ENCODE data around the gene FMN1.
"Not testable (repeated sequence)": the region's sequence is repeated elsewhere in the genome, so short reads cannot be mapped to it uniquely, and the experiment has no call there.

Gene FMN1

DNA sequence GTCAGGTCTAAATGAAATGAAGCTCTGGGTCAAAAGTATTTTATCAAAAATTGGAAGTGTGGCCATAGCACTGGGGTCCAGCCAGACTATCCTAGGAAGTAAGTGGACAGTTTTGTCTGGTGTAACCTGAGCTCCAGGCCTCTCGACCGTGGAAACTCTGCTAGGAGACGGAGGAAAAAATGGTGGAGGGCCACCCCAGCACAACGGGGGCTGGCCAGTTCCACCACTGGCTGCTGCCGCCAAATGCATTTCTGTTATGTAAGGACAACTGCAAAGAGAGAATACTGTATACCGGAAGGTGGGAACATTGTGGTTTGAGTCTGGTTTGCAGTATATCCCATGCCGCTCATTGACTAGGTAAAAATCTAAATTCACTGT, 241.0 kb downstream of the FMN1 start:
- DNase-seq: no peak

GRCh38 chr15:32952901-32953532, 241.5 kb downstream of the FMN1 start:
- DNase-seq: no peak

DNA sequence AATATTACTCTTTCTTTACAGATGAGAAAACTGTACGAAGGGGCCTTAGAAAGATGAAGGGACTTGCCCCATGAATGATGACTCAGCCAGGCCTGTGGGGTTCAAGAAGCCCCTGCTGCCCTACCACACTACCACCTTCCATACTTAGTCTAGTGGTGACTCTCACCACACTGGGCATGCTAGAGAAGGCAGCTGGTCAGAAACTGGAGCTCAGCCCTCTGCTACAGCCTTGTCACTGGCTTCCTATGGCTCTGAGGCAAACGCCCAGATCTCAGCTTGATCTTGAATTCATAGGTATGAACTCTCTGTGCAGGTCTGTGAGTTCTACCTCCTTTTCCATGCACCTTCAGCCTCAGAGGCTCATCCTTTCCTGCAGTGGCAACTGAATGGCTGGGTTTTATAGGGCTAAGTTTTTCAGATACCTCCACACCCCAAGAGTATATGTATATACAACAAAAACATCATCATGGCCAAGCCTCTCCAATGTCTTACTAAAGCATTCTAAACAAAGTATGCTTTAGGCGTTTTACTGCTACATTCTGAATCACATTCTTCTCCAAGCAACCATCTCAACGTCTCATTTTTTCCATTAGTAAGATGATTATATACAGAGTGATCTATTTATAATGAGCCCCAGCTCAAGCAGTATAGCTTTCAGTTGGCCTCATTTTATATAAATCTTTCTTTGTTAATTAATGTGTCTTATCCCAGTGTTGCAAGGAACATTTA, 242.6 kb downstream of the FMN1 start:
- DNase-seq: no peak

DNA sequence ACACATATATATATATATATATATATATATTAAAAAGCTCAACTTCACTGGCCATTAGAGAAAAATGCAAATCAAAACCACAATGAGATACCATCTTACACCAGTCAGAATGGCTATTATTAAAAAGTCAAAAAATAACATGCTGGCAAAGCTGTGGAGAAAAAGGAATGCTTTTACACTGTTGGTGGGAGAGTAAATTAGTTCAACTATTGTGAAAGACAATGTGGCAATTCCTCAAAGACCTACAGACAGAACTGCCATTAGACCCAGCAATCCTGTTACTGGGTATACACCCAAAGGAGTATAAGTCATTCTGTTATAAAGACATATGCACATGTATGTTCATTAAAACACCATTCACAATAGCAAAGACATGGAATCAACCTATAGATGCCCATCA, 244.5 kb downstream of the FMN1 start:
- not testable (repeated sequence) for DNase-seq

GRCh38 chr15:32946210-32946609, 248.3 kb downstream of the FMN1 start:
- no peak for DNase-seq

DNA sequence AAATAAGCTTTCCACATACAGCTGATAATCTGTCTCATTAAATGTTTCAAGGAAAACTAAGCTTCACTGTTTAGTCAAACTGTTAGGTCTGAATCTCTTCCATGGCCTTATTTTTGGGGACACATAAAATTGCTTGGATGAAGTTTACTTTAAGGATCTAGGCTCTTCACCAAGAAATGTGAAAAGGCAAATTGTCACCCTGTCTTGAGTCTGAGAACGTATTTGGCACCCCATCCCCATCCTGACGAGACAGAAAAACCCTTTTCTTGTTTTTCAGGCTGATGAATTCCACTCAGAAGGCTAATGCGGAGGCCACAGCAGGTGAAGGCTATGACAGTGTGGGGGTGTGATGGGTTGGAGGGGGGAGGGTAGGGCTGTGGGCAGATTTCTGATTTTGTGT, 250.1 kb downstream of the FMN1 start:
- no peak for DNase-seq

GRCh38 chr15:32943711-32944110, 250.8 kb downstream of the FMN1 start:
- no peak for DNase-seq

GRCh38 chr15:32942401-32942841, 252.1 kb downstream of the FMN1 start:
- DNase-seq: no peak

GRCh38 chr15:32941823-32942222, 252.7 kb downstream of the FMN1 start:
- no peak for DNase-seq

GRCh38 chr15:32936976-32937375, 257.5 kb downstream of the FMN1 start:
- DNase-seq: no peak

- no peak for DNase-seq
Measured at GRCh38 chr15:32936283-32936918, 258.1 kb downstream of the FMN1 start.

DNA sequence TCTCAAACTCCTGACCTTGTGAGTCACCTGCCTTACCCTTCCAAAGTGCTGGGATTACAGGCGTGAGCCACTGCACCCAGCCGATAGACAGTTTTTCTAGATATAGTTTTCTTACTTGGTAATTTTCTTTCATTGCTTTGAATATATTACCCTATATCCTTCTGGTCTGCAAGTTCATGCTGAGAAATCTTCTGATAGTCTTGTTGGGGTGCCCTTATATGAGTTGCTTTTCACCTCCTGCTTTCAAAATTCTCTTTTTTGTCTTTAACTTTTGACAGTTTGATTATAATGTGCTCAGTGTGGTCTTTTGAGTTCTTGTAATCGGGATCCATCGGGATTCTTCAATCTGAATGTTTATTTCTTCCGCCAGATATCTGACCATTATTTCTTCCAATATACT, 259.4 kb downstream of the FMN1 start:
- DNase-seq: no peak

- DNase-seq: no peak
Measured at GRCh38 chr15:32933236-32933635, 261.3 kb downstream of the FMN1 start.

- DNase-seq: no peak
Measured at GRCh38 chr15:32928876-32929275, 265.6 kb downstream of the FMN1 start.

- no peak for DNase-seq
Measured at GRCh38 chr15:32927124-32927523, 267.4 kb downstream of the FMN1 start.

GRCh38 chr15:32923176-32923575, 271.3 kb downstream of the FMN1 start:
- DNase-seq: no peak

DNA sequence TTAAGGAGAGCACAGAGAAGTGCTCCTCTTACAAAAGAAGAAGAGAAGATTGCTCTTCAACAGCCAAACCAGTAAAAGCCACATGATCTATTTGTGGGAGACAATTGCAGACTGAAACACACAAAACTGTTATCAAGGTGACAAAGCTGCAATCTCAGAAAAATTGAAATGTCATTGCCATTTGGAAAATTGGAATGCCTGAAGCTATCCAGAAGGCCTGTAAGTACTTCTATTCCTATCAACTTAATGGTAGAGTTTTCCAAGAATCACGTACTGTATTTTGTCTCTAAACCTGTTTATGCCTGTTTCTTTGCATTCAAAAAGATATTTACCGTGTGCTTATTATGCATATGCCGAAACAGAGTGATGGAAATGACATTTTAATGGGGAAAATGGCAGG, 272.0 kb downstream of the FMN1 start:
- no peak for DNase-seq

- DNase-seq: no peak
Measured at GRCh38 chr15:32919749-32920414, 274.6 kb downstream of the FMN1 start.

GRCh38 chr15:32918547-32918946, 276.0 kb downstream of the FMN1 start:
- no peak for DNase-seq

- DNase-seq: no peak
Measured at GRCh38 chr15:32910839-32911238, 283.7 kb downstream of the FMN1 start.

GRCh38 chr15:32909431-32909830, 285.1 kb downstream of the FMN1 start:
- DNase-seq: no peak

DNA sequence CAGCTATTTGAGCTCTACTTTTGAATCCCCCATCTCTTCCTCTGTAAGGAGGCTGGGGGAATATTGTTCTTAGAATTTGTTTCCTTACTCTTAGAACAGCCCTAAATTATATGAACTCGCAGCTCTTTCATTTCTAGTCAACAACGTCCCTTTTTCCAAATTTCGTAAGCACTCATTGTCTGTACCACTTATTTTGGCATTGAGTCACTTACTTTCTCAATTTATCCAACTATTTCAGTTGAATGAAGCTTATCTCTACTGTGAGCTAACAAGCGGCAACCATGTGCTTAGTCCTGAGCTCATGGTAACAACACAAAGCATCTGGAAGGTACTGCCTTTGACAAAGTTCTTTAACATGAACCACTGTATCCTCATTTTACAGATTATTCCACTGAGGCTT, 285.6 kb downstream of the FMN1 start:
- no peak for DNase-seq

DNA sequence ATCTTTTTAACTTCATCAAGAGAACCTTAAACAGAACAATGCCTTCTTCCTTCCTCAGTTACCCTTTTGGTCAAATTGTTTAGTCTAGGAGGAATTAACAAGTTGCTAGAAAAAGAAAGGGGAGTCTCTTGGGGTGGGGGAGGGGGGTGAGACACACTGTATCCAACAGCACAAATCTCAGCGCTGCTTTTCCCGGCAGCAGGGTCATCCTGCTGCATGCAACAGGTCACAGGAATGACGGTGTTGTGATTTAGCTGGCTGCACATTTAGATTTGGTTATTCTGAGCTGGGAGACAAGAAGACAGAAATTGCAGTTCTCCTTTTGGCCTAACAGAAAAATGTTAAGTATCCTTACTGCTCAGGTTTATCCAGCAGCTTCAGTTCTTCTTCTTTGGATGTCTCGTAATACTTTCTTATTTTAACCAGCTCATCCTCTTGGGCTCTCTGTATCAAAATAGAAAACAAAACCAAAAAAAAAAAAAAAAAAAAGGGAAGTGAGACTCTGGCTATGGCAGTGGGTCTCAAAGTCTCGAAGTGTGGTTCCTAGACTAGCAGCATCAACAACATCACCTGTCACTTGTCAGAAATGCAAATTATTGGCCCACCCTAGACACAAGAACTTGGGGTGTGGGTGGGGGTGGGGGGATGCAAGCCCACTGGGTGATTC, 286.2 kb downstream of the FMN1 start:
- no peak for DNase-seq
